GM23248 (cell line): ENCODE data around the gene GBP6. TPM values are rescaled to one million over a fixed set of nuclear protein-coding genes. Genes with fewer than 3 reads are reported as not detected.
A peak's percentile ranks its signal among the peaks of the same experiment; 100 is the strongest.

Experiments
- DNase-seq: peaks from one replicate; pipeline ENCODE4 v3.0.0-alpha.2; 2015
- H2AFZ ChIP-seq: fragments of 200-600 bp; sonication (generic); 2 replicates; pipeline ENCODE4 v1.6.1; 2016; ENCODE audit warnings: antibody characterized with exemption
- H3F3A ChIP-seq: fragments of 200-600 bp; sonication (generic); 2 replicates; pipeline ENCODE4 v1.6.1; 2016; ENCODE audit warnings: mild to moderate bottlenecking, antibody characterized with exemption, mixed run types; ENCODE audit not compliant: insufficient read depth
- H3K27ac ChIP-seq: fragments of 200-600 bp; sonication (generic); 2 replicates; pipeline ENCODE4 v1.5.1; 2016; ENCODE audit warnings: mild to moderate bottlenecking
- H3K27me3 ChIP-seq: fragments of 200-600 bp; sonication (generic); replicated peaks from 2 replicates; pipeline ENCODE4 v1.6.1; 2016; ENCODE audit warnings: mild to moderate bottlenecking; ENCODE audit not compliant: insufficient read depth
- H3K36me3 ChIP-seq: fragments of 200-600 bp; sonication (generic); 2 replicates; pipeline ENCODE4 v1.6.1; 2016; ENCODE audit warnings: low read depth, mild to moderate bottlenecking
- H3K4me1 ChIP-seq: fragments of 200-600 bp; sonication (generic); 2 replicates; pipeline ENCODE4 v1.6.1; 2016; ENCODE audit warnings: mild to moderate bottlenecking; ENCODE audit not compliant: insufficient read depth
- H3K4me2 ChIP-seq: fragments of 200-600 bp; sonication (generic); one replicate; pipeline ENCODE4 v1.6.1; 2016; ENCODE audit warnings: mild to moderate bottlenecking; ENCODE audit not compliant: unreplicated experiment
- H3K4me3 ChIP-seq: fragments of 200-600 bp; sonication (generic); 2 replicates; pipeline ENCODE4 v1.5.1; 2016; ENCODE audit warnings: mild to moderate bottlenecking
- H3K79me2 ChIP-seq: fragments of 200-600 bp; sonication (generic); 2 replicates; pipeline ENCODE4 v1.6.1; 2016; ENCODE audit warnings: mild to moderate bottlenecking; ENCODE audit not compliant: insufficient read depth
- H3K9ac ChIP-seq: fragments of 200-600 bp; sonication (generic); 2 replicates; pipeline ENCODE4 v1.6.1; 2016; ENCODE audit warnings: mild to moderate bottlenecking
- H3K9me2 ChIP-seq: fragments of 200-600 bp; sonication (generic); 2 replicates; pipeline ENCODE4 v1.6.1; 2016; ENCODE audit warnings: mixed run types, mild to moderate bottlenecking, moderate library complexity; ENCODE audit not compliant: insufficient read depth
- H3K9me3 ChIP-seq: fragments of 200-600 bp; sonication (generic); one replicate; pipeline ENCODE4 v1.6.1; 2017; ENCODE audit warnings: low read depth
- H4K20me1 ChIP-seq: fragments of 200-600 bp; sonication (generic); 2 replicates; pipeline ENCODE4 v1.6.0; 2016; ENCODE audit not compliant: insufficient read depth
- EZH2 ChIP-seq: fragments of 200-600 bp; sonication (generic); IDR thresholded peaks from 2 replicates; pipeline ENCODE4 v1.6.1; 2018; ENCODE audit warnings: antibody characterized with exemption, mild to moderate bottlenecking; ENCODE audit not compliant: insufficient read depth, poor library complexity, severe bottlenecking
- EZH2phosphoT487 ChIP-seq: fragments of 200-600 bp; sonication (generic); IDR thresholded peaks from 2 replicates; pipeline ENCODE4 v1.6.1; 2018; ENCODE audit warnings: antibody characterized with exemption, moderate library complexity, mild to moderate bottlenecking, low read depth; ENCODE audit not compliant: insufficient read depth
- WGBS, 2 experiments: methylation state at CpG; one replicate each; pipeline ENCODE4 v1.1.6; 2015 to 2017; ENCODE audit warnings: low lambda C conversion rate in 2 of 2, low coverage in 1 of 2; ENCODE audit errors: missing lambda C conversion rate in 2 of 2; 5-methylcytosine and 5-hydroxymethylcytosine counted together
- in situ Hi-C: fragments of 300-500 bp; cut with MboI; formaldehyde crosslinking; loops from 2 replicates; pipeline ENCODE4 v1.15.0; 2020
- polyA plus RNA-seq: library from polyadenylated mRNA; unstranded; fragments of >200 nt; fragmentation: Nextera tagmentation; extraction: Ambion mirVana; gene quantifications from 2 replicates; pipeline ENCODE4 v1.2.1, GENCODE V29; 2016
- total RNA-seq: library from RNA; depleted of rRNA; stranded (reverse); fragments of >200 nt; shearing (Covaris generic); gene quantifications from 2 replicates; pipeline ENCODE4 v1.2.3, GENCODE V29; 2014

Gene GBP6
- total and polyA plus RNA-seq, 2 experiments from 2014 or later, result not detected

DNA sequence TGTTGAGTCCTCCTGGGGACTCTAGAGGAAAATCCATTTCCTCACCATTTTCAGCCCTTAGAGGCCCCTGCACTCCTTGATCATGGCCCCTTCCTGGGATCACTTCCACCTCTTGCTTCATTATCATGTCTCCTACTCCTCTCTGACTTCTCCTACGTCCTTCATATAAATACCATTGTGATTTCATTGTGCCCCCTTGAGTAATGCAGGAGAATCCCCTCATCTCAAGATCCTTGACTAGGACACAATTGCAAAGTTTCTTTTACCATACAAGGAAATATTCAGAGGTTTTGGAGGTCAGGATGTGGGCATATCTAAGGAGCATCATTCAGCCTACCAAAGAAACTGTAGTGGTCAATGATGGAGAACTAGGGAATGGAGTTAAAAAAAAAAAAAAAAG is 8.8 kb upstream of the GBP6 start:
- Histone ChIP-seq H3K9me2 (no peaks in the 10 kb centered on the region), H3K79me2 (no peaks in the 10 kb centered on the region), H4K20me1 (no peaks in the 10 kb centered on the region), H3F3A (no peaks in the 10 kb centered on the region), H2AFZ (no peak overlapping the region), H3K4me1 (peaks cover 9% of the 10 kb centered on the region), H3K9ac (no peak overlapping the region), H3K4me3 (no peak overlapping the region), H3K9me3 (no peaks in the 10 kb centered on the region), H3K4me2 (no peak overlapping the region), H3K27me3 (no peaks in the 10 kb centered on the region), H3K27ac (no peak overlapping the region), H3K36me3 (no peaks in the 10 kb centered on the region)
- in situ Hi-C loops, result no loop called here
- no peak for DNase-seq
- WGBS, 2 experiments, result 57 to 71% methylated on average over 1 of the region's 1 CpG
- no peak for TF ChIP-seq EZH2phosphoT487
- no peak for TF ChIP-seq EZH2

GRCh38 chr1:89356658-89357400 is 7.0 kb upstream of the GBP6 start:
- Histone ChIP-seq H3K36me3 (no peaks in the 10 kb centered on the region), H3K79me2 (no peaks in the 10 kb centered on the region), H3K4me1 (peaks cover 9% of the 10 kb centered on the region), H3F3A (no peaks in the 10 kb centered on the region), H3K27ac (no peak overlapping the region), H3K4me2 (no peak overlapping the region), H2AFZ (no peak overlapping the region), H3K9ac (no peak overlapping the region), H4K20me1 (no peaks in the 10 kb centered on the region), H3K9me2 (no peaks in the 10 kb centered on the region), H3K4me3 (no peak overlapping the region), H3K27me3 (no peaks in the 10 kb centered on the region), H3K9me3 (no peaks in the 10 kb centered on the region)
- WGBS, 2 experiments, result 62 to 63% methylated on average over 8 of the region's 8 CpGs
- peak; percentile 84 for DNase-seq
- in situ Hi-C loops, result no loop called here
- TF ChIP-seq EZH2phosphoT487 (no peak), EZH2 (no peak)

GRCh38 chr1:89358287-89358893 is 5.5 kb upstream of the GBP6 start:
- 24 to 25% methylated on average over 8 of the region's 8 CpGs for WGBS, 2 experiments
- peak; percentile 86 for DNase-seq
- no peaks in the 10 kb centered on the region for H3K9me3 ChIP-seq
- H3K79me2 ChIP-seq, result no peaks in the 10 kb centered on the region
- no peaks in the 10 kb centered on the region for H3K27me3 ChIP-seq
- no peak overlapping the region for H3K4me2 ChIP-seq
- H3K9ac ChIP-seq, result no peak overlapping the region
- H3K36me3 ChIP-seq, result no peaks in the 10 kb centered on the region
- H3K27ac ChIP-seq, result no peak overlapping the region
- no peaks in the 10 kb centered on the region for H3F3A ChIP-seq
- no peak for TF ChIP-seq EZH2
- no peak for TF ChIP-seq EZH2phosphoT487
- no peaks in the 10 kb centered on the region for H4K20me1 ChIP-seq
- H3K9me2 ChIP-seq, result no peaks in the 10 kb centered on the region
- H2AFZ ChIP-seq, result 0 out of 2 replicates have a peak overlapping the region, but pooled peaks have one; percentile 10
- peaks cover 9% of the 10 kb centered on the region for H3K4me1 ChIP-seq
- no peak overlapping the region for H3K4me3 ChIP-seq
- in situ Hi-C loops, result no loop called here

DNA sequence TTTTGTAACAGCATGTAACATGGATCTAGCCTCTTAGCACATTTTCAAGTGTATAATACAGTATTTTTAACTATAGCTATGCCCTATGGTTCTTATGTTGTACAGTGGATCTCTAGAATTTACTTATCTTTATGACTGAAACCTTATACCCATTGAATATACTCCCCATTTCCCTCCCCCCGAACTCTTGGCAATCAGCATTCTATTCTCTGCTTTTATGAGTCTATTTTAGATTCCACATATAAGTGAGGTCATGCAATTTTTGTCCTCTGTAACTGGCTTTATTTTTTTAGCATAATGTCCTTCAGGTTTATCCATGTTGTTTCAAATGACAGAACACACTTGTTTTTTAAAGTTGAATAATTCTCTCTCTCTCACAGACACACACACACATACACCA is 3.1 kb upstream of the GBP6 start:
- Histone ChIP-seq H3K27ac (no peak overlapping the region), H2AFZ (no peak overlapping the region), H3K9me2 (no peaks in the 10 kb centered on the region), H3K27me3 (no peaks in the 10 kb centered on the region), H3K9me3 (no peaks in the 10 kb centered on the region), H4K20me1 (no peaks in the 10 kb centered on the region), H3K4me3 (no peak overlapping the region), H3K36me3 (no peaks in the 10 kb centered on the region), H3K4me1 (peaks cover 9% of the 10 kb centered on the region), H3K9ac (no peak overlapping the region), H3F3A (no peaks in the 10 kb centered on the region), H3K4me2 (no peak overlapping the region), H3K79me2 (no peaks in the 10 kb centered on the region)
- WGBS, 2 experiments, result 41 to 58% methylated on average over 1 of the region's 1 CpG
- in situ Hi-C loops, result loop anchor here (5.0 kb wide), 1 partner anchor 358 kb away; no protein-coding TSS in a partner anchor
- no peak for DNase-seq
- TF ChIP-seq EZH2 (no peak), EZH2phosphoT487 (no peak)
